WERI-Rb-1 (cell line): ENCODE measurements around the gene SLC25A51.

Experiments used
- DNase-seq: peaks from one replicate; pipeline ENCODE4 v3.0.0-alpha.2; 2020
- H3K27ac ChIP-seq: fragments of 250-450 bp; sonication (Bioruptor Pico); 2 replicates; pipeline ENCODE4 v1.5.1; 2020; ENCODE audit warnings: mild to moderate bottlenecking, moderate library complexity
- H3K27me3 ChIP-seq: fragments of 250-450 bp; sonication (Bioruptor Pico); 2 replicates; pipeline ENCODE4 v1.5.1; 2021; ENCODE audit warnings: mild to moderate bottlenecking, low read depth, moderate library complexity; ENCODE audit not compliant: insufficient read depth, severe bottlenecking
- H3K36me3 ChIP-seq: fragments of 250-450 bp; sonication (Bioruptor Pico); 2 replicates; pipeline ENCODE4 v1.5.1; 2020; ENCODE audit warnings: mild to moderate bottlenecking, moderate library complexity
- H3K4me3 ChIP-seq: 2 replicates; pipeline ENCODE4 v1.5.1; 2011; ENCODE audit warnings: low read depth, mild to moderate bottlenecking, control low read depth, low read length
- H3K9me3 ChIP-seq: fragments of 250-450 bp; sonication (Bioruptor Pico); 2 replicates; pipeline ENCODE4 v1.5.1; 2021; ENCODE audit warnings: mild to moderate bottlenecking, moderate library complexity; ENCODE audit not compliant: severe bottlenecking
- TF ChIP-seq, protein P1 (sequence below): IDR thresholded peaks from 2 replicates; pipeline ENCODE4 v1.5.1; 2011; ENCODE audit warnings: low read depth, mild to moderate bottlenecking, control low read depth, inconsistent platforms, low read length

Gene SLC25A51

DNA sequence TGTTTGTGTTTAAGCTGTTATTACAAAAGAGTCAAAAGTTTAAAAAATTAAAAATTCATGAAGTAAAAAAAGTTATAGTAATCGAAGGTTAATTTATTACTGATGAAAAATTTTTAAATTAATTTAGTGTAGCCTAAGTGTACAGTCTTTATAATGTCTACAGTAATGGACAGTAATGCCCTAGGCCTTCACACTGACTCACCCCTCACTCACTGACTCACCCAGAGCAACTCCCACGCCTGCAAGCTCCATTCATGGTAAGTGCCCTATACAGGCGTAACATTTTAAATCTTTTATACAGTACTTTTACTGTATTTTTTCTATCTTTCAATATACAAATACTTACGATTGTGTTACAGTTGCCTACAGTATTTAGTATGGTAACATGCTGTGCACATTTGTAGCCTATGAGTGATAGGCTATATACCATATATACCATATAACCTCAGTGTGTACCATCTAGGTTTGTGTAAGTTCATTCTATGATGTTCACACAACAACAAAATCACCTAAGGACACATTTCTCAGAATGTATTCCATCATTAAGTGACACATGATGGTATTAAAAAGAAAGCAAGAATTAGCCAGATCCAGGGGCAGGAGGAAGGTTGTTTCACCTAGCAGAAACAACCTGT, 63.2 kb downstream of the SLC25A51 start:
- TF ChIP-seq, protein P1, sequence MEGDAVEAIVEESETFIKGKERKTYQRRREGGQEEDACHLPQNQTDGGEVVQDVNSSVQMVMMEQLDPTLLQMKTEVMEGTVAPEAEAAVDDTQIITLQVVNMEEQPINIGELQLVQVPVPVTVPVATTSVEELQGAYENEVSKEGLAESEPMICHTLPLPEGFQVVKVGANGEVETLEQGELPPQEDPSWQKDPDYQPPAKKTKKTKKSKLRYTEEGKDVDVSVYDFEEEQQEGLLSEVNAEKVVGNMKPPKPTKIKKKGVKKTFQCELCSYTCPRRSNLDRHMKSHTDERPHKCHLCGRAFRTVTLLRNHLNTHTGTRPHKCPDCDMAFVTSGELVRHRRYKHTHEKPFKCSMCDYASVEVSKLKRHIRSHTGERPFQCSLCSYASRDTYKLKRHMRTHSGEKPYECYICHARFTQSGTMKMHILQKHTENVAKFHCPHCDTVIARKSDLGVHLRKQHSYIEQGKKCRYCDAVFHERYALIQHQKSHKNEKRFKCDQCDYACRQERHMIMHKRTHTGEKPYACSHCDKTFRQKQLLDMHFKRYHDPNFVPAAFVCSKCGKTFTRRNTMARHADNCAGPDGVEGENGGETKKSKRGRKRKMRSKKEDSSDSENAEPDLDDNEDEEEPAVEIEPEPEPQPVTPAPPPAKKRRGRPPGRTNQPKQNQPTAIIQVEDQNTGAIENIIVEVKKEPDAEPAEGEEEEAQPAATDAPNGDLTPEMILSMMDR: no peak
- Histone ChIP-seq H3K27me3 (no peaks in the 10 kb centered on the region), H3K9me3 (no peaks in the 10 kb centered on the region), H3K27ac (no peak overlapping the region), H3K36me3 (no peaks in the 10 kb centered on the region; the same call in 1 of the 2 replicates), H3K4me3 (no peak overlapping the region)
- DNase-seq: no peak

GRCh38 chr9:37839496-37840461, 64.1 kb downstream of the SLC25A51 start:
- Histone ChIP-seq H3K36me3 (no peaks in the 10 kb centered on the region; the same call in 1 of the 2 replicates), H3K4me3 (no peak overlapping the region), H3K27me3 (no peaks in the 10 kb centered on the region), H3K27ac (no peak overlapping the region), H3K9me3 (no peaks in the 10 kb centered on the region)
- no peak for DNase-seq
- TF ChIP-seq, protein P1: no peak
